ENCODE measurements around the gene HPSE. TPM values are rescaled to one million over a fixed set of nuclear protein-coding genes. Genes with fewer than 3 reads are reported as not detected.

Gene HPSE
- polyA plus RNA-seq, 1 of the 3 experiments (the other 2 are of a cell fraction), result 1.7 TPM

DNA sequence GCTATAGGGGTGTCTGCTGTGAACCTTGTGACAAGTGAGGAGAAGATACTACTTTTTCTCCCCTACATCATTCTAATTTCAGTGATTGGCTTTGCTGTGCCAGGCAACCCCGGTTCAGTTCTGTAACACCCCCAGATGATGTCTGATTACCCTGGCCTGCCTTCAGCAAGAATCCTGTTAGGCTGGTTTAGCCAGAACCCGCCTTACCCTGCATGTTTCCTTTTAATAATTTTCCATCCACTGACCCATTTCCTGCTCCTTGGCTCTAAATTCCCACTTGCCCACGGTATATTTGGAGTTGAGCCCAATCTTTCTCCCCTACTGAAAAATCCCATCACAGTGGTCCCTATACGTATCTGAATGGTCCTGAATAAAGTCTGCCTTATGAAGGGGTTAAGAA, 46.5 kb upstream of the HPSE start (continued):
- TF ChIP-seq, protein P1, sequence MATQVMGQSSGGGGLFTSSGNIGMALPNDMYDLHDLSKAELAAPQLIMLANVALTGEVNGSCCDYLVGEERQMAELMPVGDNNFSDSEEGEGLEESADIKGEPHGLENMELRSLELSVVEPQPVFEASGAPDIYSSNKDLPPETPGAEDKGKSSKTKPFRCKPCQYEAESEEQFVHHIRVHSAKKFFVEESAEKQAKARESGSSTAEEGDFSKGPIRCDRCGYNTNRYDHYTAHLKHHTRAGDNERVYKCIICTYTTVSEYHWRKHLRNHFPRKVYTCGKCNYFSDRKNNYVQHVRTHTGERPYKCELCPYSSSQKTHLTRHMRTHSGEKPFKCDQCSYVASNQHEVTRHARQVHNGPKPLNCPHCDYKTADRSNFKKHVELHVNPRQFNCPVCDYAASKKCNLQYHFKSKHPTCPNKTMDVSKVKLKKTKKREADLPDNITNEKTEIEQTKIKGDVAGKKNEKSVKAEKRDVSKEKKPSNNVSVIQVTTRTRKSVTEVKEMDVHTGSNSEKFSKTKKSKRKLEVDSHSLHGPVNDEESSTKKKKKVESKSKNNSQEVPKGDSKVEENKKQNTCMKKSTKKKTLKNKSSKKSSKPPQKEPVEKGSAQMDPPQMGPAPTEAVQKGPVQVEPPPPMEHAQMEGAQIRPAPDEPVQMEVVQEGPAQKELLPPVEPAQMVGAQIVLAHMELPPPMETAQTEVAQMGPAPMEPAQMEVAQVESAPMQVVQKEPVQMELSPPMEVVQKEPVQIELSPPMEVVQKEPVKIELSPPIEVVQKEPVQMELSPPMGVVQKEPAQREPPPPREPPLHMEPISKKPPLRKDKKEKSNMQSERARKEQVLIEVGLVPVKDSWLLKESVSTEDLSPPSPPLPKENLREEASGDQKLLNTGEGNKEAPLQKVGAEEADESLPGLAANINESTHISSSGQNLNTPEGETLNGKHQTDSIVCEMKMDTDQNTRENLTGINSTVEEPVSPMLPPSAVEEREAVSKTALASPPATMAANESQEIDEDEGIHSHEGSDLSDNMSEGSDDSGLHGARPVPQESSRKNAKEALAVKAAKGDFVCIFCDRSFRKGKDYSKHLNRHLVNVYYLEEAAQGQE (IDR thresholded peaks at IDR 0.05; ENCODE audit: low read depth, low read length), result no peak
- TF ChIP-seq GABPA (IDR thresholded peaks at IDR 0.05; ENCODE audit: low read depth) (no peak), RFX5 (IDR thresholded peaks at IDR 0.05; ENCODE audit: low read length) (no peak)

DNA sequence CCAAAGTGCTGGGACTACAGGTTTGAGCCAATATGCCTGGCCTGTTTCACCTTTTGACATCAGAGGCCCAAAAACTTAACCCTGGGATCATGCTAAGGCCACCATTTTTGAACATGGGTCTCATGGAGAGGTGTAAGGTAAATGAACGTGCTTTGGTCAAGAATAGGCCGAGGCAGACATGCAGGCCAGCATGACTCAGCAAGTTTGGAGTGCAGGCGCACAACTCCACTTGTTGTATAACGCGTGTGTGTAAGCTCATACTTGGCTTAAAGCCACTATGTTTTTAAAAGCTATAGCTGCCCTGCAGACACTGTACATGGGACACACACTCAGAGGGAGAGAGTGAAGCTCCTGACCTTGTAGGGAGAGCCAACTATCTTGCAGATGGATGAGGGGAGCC, 43.8 kb upstream of the HPSE start:
- TF ChIP-seq TAF1 (IDR thresholded peaks at IDR 0.05; ENCODE audit: borderline replicate concordance, low read depth, low read length) (no peak), MXI1 (IDR thresholded peaks at IDR 0.05; ENCODE audit: low read depth, low read length) (no peak), IRF3 (IDR thresholded peaks at IDR 0.05; ENCODE audit: low read depth, low read length) (no peak), NRF1 (IDR thresholded peaks at IDR 0.05; ENCODE audit: low read depth, low read length) (no peak), FOSL2 (IDR thresholded peaks at IDR 0.05; ENCODE audit: borderline replicate concordance, low read depth) (no peak), RFX5 (IDR thresholded peaks at IDR 0.05; ENCODE audit: low read length) (no peak), CHD2 (IDR thresholded peaks at IDR 0.05; ENCODE audit: low read length, partially characterized antibody) (no peak)
- TF ChIP-seq, protein P2, sequence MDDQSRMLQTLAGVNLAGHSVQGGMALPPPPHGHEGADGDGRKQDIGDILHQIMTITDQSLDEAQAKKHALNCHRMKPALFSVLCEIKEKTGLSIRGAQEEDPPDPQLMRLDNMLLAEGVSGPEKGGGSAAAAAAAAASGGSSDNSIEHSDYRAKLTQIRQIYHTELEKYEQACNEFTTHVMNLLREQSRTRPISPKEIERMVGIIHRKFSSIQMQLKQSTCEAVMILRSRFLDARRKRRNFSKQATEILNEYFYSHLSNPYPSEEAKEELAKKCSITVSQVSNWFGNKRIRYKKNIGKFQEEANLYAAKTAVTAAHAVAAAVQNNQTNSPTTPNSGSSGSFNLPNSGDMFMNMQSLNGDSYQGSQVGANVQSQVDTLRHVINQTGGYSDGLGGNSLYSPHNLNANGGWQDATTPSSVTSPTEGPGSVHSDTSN (IDR thresholded peaks at IDR 0.05), result no peak
- TF ChIP-seq, protein P3, sequence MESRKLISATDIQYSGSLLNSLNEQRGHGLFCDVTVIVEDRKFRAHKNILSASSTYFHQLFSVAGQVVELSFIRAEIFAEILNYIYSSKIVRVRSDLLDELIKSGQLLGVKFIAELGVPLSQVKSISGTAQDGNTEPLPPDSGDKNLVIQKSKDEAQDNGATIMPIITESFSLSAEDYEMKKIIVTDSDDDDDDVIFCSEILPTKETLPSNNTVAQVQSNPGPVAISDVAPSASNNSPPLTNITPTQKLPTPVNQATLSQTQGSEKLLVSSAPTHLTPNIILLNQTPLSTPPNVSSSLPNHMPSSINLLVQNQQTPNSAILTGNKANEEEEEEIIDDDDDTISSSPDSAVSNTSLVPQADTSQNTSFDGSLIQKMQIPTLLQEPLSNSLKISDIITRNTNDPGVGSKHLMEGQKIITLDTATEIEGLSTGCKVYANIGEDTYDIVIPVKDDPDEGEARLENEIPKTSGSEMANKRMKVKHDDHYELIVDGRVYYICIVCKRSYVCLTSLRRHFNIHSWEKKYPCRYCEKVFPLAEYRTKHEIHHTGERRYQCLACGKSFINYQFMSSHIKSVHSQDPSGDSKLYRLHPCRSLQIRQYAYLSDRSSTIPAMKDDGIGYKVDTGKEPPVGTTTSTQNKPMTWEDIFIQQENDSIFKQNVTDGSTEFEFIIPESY (IDR thresholded peaks at IDR 0.05; ENCODE audit: borderline replicate concordance, low read depth), result no peak
- no peaks in the 10 kb centered on the region for H3K9me2 ChIP-seq
- no peak overlapping the region for H3K9ac ChIP-seq
- H3F3A ChIP-seq (replicated peaks; ENCODE audit: insufficient read depth), result no peaks in the 10 kb centered on the region
- CTCF ChIA-PET, result interaction anchor here (1.4 kb wide), 1 partner anchor 16 kb away, joined by 4 read pairs; no protein-coding TSS in a partner anchor
- no peak for DNase-seq
- H3K4me2 ChIP-seq, result no peak overlapping the region
- no peaks in the 10 kb centered on the region for H4K20me1 ChIP-seq (ENCODE audit: insufficient read depth)
- POLR2A ChIA-PET, result no interaction called here
- H3K9me3 ChIP-seq, result no peaks in the 10 kb centered on the region
- no peaks in the 10 kb centered on the region for H3K79me2 ChIP-seq (ENCODE audit: insufficient read depth)
- 38% methylated on average over 5 of the region's 5 CpGs for WGBS (ENCODE audit: low lambda C conversion rate)
- no peak overlapping the region for H3K4me3 ChIP-seq (ENCODE audit: low read depth in 2 of 2, low read length in 1 of 2)
- H3K27me3 ChIP-seq (ENCODE audit: insufficient read depth), result no peaks in the 10 kb centered on the region
- H3K27ac ChIP-seq (ENCODE audit: low read depth in 2 of 2, low read length in 1 of 2), result no peak overlapping the region
- H2AFZ ChIP-seq (ENCODE audit: low read depth), result no peak overlapping the region
- no peaks in the 10 kb centered on the region for H3K36me3 ChIP-seq (replicated peaks in 1 of 2; ENCODE audit: control insufficient read depth in 1 of 2, insufficient read depth in 2 of 2, low read length in 1 of 2)
- H3K4me1 ChIP-seq (ENCODE audit: control insufficient read depth in 1 of 2, insufficient read depth in 2 of 2, low read depth in 1 of 2, low read length in 1 of 2), result no peaks in the 10 kb centered on the region
